HUES64 (cell line): ENCODE data around the gene SLC2A8.
A peak's percentile ranks its signal among the peaks of the same experiment; 100 is the strongest.

Experiments used
- H3K27ac ChIP-seq: 2 replicates; pipeline ENCODE4 v1.7.0; 2013; ENCODE audit warnings: low read depth, low read length, inconsistent platforms
- H3K27me3 ChIP-seq: 2 replicates; pipeline ENCODE4 v1.6.1; 2013; ENCODE audit warnings: mild to moderate bottlenecking, low read length; ENCODE audit not compliant: insufficient read depth
- H3K36me3 ChIP-seq: 2 replicates; pipeline ENCODE4 v1.6.1; 2013; ENCODE audit warnings: mild to moderate bottlenecking, low read length; ENCODE audit not compliant: insufficient read depth
- H3K4me1 ChIP-seq: 2 replicates; pipeline ENCODE4 v1.6.1; 2013; ENCODE audit warnings: mild to moderate bottlenecking, low read length, moderate library complexity; ENCODE audit not compliant: insufficient read depth
- H3K4me3 ChIP-seq: 2 replicates; pipeline ENCODE4 v1.5.1; 2013; ENCODE audit warnings: mild to moderate bottlenecking, low read length, moderate library complexity
- H3K9ac ChIP-seq: 2 replicates; pipeline ENCODE4 v1.6.1; 2013; ENCODE audit warnings: mild to moderate bottlenecking, low read depth, low read length
- H3K9me3 ChIP-seq: 2 replicates; pipeline ENCODE4 v1.6.1; 2013; ENCODE audit warnings: low read depth, low read length; ENCODE audit not compliant: insufficient read depth
- WGBS: fragments of 150-250, 120-280 bp; methylation state at CpG from one replicate; pipeline ENCODE4 v1.1.7; 2013; ENCODE audit warnings: missing lambda C conversion rate; 5-methylcytosine and 5-hydroxymethylcytosine counted together

SLC2A8 gene

GRCh38 chr9:127392976-127393375 is 4.0 kb upstream of the SLC2A8 start:
- peaks cover 13% of the 10 kb centered on the region; the same call in 1 of the 2 replicates for H3K27me3 ChIP-seq
- no peak overlapping the region for H3K9ac ChIP-seq
- 89% methylated on average over 5 of the region's 5 CpGs for WGBS
- no peak overlapping the region for H3K4me3 ChIP-seq
- H3K9me3 ChIP-seq = no peaks in the 10 kb centered on the region
- H3K27ac ChIP-seq = no peak overlapping the region
- H3K36me3 ChIP-seq = no peaks in the 10 kb centered on the region
- H3K4me1 ChIP-seq = 0 out of 2 replicates have a peak, but pooled peaks cover 5% of the 10 kb centered on the region

GRCh38 chr9:127393645-127394044 is 3.3 kb upstream of the SLC2A8 start:
- Histone ChIP-seq H3K27ac (no peak overlapping the region), H3K4me1 (peaks cover 8% of the 10 kb centered on the region; the same call in 1 of the 2 replicates), H3K36me3 (no peaks in the 10 kb centered on the region), H3K9me3 (no peaks in the 10 kb centered on the region), H3K4me3 (no peak overlapping the region), H3K27me3 (peaks cover 13% of the 10 kb centered on the region; the same call in 1 of the 2 replicates), H3K9ac (no peak overlapping the region)
- WGBS = 100% methylated on average over 2 of the region's 2 CpGs

- 77% methylated on average over 7 of the region's 7 CpGs for WGBS
- no peaks in the 10 kb centered on the region; the same call in 1 of the 2 replicates for H3K36me3 ChIP-seq
- peaks cover 13% of the 10 kb centered on the region; the same call in 1 of the 2 replicates for H3K27me3 ChIP-seq
- peak overlapping the region; percentile 52 for H3K9ac ChIP-seq
- H3K27ac ChIP-seq = no peak overlapping the region
- peaks cover 6% of the 10 kb centered on the region; the same call in 1 of the 2 replicates for H3K4me1 ChIP-seq
- H3K9me3 ChIP-seq = no peaks in the 10 kb centered on the region
- peak overlapping the region; percentile 65 for H3K4me3 ChIP-seq
Observed at GRCh38 chr9:127395497-127396252, 1.3 kb upstream of the SLC2A8 start.

GRCh38 chr9:127396253-127396807 is 639 bp upstream of the SLC2A8 start:
- peak overlapping the region; percentile 53; the same call in 1 of the 2 replicates for H3K27ac ChIP-seq
- H3K4me1 ChIP-seq = peaks cover 6% of the 10 kb centered on the region; the same call in 1 of the 2 replicates
- peak overlapping the region; percentile 52 for H3K9ac ChIP-seq
- peaks cover 3% of the 10 kb centered on the region for H3K36me3 ChIP-seq
- H3K4me3 ChIP-seq = peak overlapping the region; percentile 65
- H3K27me3 ChIP-seq = peaks cover 13% of the 10 kb centered on the region; the same call in 1 of the 2 replicates
- WGBS = 6% methylated on average over 27 of the region's 27 CpGs
- no peaks in the 10 kb centered on the region for H3K9me3 ChIP-seq

GRCh38 chr9:127397646-127398274 is 791 bp downstream of the SLC2A8 start:
- H3K27ac ChIP-seq = peak overlapping the region; percentile 63; the same call in 1 of the 2 replicates
- WGBS = under 1% methylated on average over 44 of the region's 55 CpGs
- H3K4me1 ChIP-seq = peaks cover 6% of the 10 kb centered on the region; the same call in 1 of the 2 replicates

GRCh38 chr9:127398275-127398647 is 1.3 kb downstream of the SLC2A8 start:
- no peaks in the 10 kb centered on the region for H3K9me3 ChIP-seq
- H3K36me3 ChIP-seq = peaks cover 10% of the 10 kb centered on the region
- 51% methylated on average over 5 of the region's 5 CpGs for WGBS
- peak overlapping the region; percentile 60 for H3K9ac ChIP-seq
- no peak overlapping the region for H3K27ac ChIP-seq
- peaks cover 13% of the 10 kb centered on the region; the same call in 1 of the 2 replicates for H3K27me3 ChIP-seq
- peaks cover 6% of the 10 kb centered on the region; the same call in 1 of the 2 replicates for H3K4me1 ChIP-seq
- peak overlapping the region; percentile 65 for H3K4me3 ChIP-seq

More at GRCh38 chr9:127397646-127398274, 791 bp downstream of the SLC2A8 start:
- H3K36me3 ChIP-seq = peaks cover 10% of the 10 kb centered on the region
- H3K4me3 ChIP-seq = peak overlapping the region; percentile 65
- no peaks in the 10 kb centered on the region for H3K9me3 ChIP-seq
- peaks cover 13% of the 10 kb centered on the region; the same call in 1 of the 2 replicates for H3K27me3 ChIP-seq
- peak overlapping the region; percentile 60 for H3K9ac ChIP-seq

GRCh38 chr9:127398715-127399400 is 1.9 kb downstream of the SLC2A8 start:
- Histone ChIP-seq H3K27ac (no peak overlapping the region), H3K4me3 (no peak overlapping the region; the same call in 1 of the 2 replicates), H3K36me3 (peaks cover 13% of the 10 kb centered on the region), H3K9me3 (no peaks in the 10 kb centered on the region), H3K27me3 (peaks cover 13% of the 10 kb centered on the region; the same call in 1 of the 2 replicates), H3K4me1 (peaks cover 6% of the 10 kb centered on the region; the same call in 1 of the 2 replicates), H3K9ac (no peak overlapping the region)
- 95% methylated on average over 13 of the region's 13 CpGs for WGBS

- peaks cover 19% of the 10 kb centered on the region for H3K36me3 ChIP-seq
Observed at GRCh38 chr9:127399736-127400269, 2.8 kb downstream of the SLC2A8 start.

GRCh38 chr9:127402401-127403090 is 5.6 kb downstream of the SLC2A8 start:
- H3K27ac ChIP-seq = no peak overlapping the region
- H3K9me3 ChIP-seq = no peaks in the 10 kb centered on the region
- no peaks in the 10 kb centered on the region for H3K27me3 ChIP-seq
- H3K4me3 ChIP-seq = no peak overlapping the region
- no peak overlapping the region for H3K9ac ChIP-seq
- 92% methylated on average over 18 of the region's 18 CpGs for WGBS
- H3K36me3 ChIP-seq = peaks cover 27% of the 10 kb centered on the region
- peaks cover 6% of the 10 kb centered on the region; the same call in 1 of the 2 replicates for H3K4me1 ChIP-seq

More at GRCh38 chr9:127399736-127400269, 2.8 kb downstream of the SLC2A8 start:
- no peaks in the 10 kb centered on the region for H3K9me3 ChIP-seq
- H3K9ac ChIP-seq = no peak overlapping the region
- no peak overlapping the region for H3K4me3 ChIP-seq
- no peak overlapping the region for H3K27ac ChIP-seq
- WGBS = 95% methylated on average over 14 of the region's 14 CpGs
- peaks cover 6% of the 10 kb centered on the region; the same call in 1 of the 2 replicates for H3K4me1 ChIP-seq
- H3K27me3 ChIP-seq = peaks cover 13% of the 10 kb centered on the region; the same call in 1 of the 2 replicates
